NCI-H2107 treated with DMSO at 0.1 percent for 48 hours (cell line): Measurements from ENCODE around the gene RSAD2.
A peak's percentile ranks its signal among the peaks of the same experiment; 100 is the strongest.

Experiments used
- DNase-seq: peaks from one replicate; lab custom pipeline; 2025; ENCODE audit not compliant: unreplicated experiment; lab: John Stamatoyannopoulos, UW

The RSAD2 gene

DNA sequence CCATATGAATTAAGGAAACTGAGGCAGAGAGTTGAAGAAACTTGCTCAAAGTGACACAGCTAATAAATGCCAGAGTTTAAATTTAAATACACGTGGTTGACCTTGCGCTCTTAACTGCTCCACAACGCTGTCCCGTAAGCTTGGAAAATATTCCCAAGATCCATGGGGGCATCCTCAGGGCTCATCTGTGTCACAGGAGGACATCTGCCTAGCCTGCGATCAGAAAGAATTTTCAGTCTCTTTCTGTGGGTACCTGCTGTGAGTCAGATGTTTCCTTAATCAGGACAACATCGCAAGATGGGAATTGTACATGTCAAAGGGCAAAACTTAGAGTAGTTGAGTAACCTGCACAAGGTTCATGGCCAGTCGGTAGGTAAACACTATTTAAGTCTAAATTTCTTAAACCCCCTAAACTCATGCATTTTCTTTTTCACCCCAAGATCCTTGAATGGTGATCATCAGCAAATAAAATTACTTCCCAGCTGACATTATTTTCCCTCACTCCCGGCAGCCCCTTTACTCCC, 13.3 kb upstream of the RSAD2 start:
- DNase-seq, result no peak

GRCh38 chr2:6864923-6865345, 12.6 kb upstream of the RSAD2 start:
- DNase-seq, result no peak

DNA sequence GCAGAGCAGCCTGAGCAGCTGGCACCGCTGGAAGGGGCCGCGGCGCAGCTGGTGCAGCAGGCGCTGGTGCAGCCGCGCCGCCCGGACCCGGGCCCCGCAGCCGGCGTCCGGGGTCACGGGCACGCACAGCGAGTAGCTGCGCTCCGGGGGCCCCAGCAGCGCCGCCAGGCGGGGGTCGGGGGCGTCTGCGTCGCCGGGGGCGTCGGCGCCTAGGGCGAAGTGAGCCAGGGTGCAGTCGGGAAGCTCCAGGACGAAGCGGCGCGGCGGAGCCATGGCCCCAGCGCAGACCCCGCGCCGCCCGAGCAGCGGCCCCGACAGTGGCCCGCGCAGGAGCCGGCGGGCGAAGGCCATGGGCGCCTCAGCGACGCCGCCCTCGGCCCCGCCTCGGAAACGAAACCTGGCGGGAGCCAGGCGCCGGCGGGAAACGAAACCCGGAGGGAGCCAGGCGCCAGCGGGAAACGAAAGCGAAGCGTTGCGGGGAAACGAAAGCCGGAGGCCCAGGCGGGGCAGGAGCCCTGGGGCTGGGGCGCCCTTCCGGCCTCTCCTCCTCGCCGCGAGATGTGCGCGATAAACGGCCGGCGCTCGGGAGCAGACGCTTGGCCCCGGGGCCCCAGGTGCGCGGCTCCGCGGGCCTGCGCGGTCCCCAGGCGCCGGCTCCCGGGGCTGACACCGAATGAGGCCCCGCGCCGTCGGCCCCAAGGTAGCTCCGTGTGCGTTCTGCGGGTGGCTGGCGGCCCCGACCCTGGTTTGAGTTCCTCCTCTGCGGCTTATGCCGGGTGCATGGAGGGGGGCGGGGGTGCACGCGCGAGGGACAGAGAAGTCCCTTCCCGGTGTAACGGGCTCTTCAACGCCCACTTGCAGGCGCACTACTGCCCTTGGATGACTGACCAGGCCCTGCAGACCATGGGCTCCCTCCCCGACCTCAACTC, 12.0 kb upstream of the RSAD2 start, which contains the start of gene CMPK2:
TSS of gene CMPK2 (minus strand) at position 562 of the 929 bp plus-strand sequence. CDS start at position 351, 211 bp downstream.
- no peak for DNase-seq

DNA sequence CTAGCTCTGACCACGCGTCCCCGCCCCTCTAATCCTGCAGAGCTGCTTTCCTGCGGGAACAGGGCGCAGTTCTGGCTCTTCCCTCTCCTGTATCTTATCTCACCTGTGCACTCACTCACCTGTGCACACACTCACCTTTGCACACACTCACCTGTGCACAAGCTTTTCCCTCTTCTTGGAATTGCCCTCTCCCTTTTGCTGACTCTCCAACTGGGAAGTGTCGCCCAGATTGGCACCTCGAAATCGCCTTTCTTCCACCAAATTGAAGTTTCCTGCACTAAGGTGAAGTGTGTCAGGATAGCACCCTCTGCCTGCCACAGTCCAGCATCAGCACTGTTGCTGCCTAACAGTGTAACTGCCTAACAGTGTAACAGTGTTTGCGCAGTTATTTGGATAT, 11.3 kb upstream of the RSAD2 start:
- peak; percentile 47 for DNase-seq

DNA sequence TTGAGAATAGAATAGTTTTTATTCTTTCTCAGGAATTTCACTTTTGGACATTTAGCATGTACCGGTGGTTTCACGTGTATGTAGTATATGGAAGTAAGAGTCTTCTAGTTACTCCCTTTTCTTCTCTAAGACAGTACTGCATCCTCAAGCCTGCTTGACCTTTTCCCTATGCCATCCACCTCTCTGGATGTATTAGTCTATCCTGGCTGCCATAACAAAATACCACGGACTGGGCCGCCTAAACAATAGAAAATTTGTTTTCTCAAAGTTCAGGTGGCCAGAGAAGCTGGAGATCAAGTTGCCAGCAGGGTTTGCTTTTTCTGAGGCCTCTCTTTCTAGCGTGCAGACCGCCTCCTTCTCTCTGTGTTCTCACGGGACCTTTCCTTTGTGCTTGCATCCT, 10.6 kb upstream of the RSAD2 start:
- no peak for DNase-seq

GRCh38 chr2:6872394-6872793, 5.2 kb upstream of the RSAD2 start:
- DNase-seq, result no peak

DNA sequence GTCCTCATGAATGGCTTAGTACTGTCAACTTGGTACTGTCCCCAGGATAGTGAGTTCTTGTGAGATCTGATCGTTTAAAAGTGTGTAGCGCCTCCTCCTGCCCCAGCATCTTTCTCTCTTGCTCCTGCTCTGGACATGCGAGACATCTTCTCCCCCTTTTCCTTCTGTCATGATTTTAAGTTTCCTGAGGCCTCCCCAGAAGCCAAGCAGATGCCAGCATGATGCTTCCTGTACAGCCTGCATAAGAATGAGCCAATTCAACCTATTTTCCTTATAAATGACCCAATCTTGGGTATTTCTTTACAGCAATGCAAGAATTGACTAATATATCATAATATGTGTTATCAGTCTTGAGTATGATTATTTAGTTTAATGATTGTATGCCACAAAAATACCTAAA, 3.5 kb upstream of the RSAD2 start:
- DNase-seq, result no peak

DNA sequence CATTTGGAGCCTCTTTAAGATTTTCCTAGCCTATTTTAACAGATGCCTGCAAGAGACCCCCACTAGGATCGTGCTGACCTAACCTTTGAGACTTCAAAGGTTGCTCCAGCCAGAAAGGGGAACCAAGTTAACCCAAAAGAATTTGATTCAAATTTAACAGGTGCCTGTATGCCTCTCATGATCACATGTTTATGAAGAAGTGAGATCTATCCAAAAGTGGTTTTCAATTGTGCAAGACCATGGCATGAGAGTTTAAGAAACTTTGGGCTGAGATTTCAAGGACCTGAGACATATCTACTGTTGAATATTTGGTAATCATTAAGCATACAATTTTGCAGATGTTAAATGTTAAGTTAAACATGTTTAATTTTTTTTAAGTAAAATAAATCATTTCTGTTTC, 1.3 kb upstream of the RSAD2 start:
- no peak for DNase-seq

GRCh38 chr2:6878549-6878948, 972 bp downstream of the RSAD2 start:
- DNase-seq, result no peak

GRCh38 chr2:6879011-6879410, 1.4 kb downstream of the RSAD2 start:
- no peak for DNase-seq

GRCh38 chr2:6880200-6880733, 2.7 kb downstream of the RSAD2 start:
- no peak for DNase-seq

DNA sequence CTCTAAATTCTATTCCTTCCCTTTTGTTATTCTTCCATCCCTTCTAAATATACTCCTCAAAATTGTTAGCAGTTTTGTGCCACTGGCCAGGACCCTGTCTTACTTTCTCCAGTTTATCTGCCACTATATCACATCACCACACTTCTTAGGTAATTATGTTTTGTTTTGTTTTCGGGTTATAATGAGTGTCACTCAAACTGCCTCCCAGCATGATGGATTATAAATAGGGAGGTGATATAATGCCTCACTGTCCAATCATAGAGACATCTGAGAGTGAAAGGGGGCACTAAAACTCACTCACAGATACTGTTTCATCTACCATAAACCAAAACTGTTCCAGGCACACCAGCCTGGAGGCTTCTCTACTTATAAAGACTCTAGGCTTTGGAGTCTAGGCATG, 3.5 kb downstream of the RSAD2 start:
- no peak for DNase-seq

GRCh38 chr2:6881516-6881915, 3.9 kb downstream of the RSAD2 start:
- no peak for DNase-seq

GRCh38 chr2:6883448-6884122, 6.0 kb downstream of the RSAD2 start:
- no peak for DNase-seq

DNA sequence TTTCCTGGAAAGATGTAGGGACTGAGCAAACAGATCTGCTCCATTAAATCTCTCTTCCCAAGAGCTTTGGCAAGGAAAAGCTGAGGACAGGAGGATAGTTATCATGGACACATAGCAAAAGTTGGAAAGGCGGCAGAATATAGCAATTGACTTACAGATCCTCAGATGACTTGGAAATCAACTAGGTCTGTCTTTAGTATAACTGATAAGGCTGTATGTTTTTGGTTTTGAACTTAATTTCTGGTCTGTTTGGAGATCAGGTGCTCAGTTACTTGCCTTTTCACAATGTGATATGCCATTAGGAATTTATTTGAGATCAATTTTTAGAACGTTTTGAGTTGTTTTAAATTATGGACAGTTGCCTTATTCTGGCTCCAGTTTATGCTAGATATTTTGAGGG, 8.0 kb downstream of the RSAD2 start:
- no peak for DNase-seq

GRCh38 chr2:6885968-6886367, 8.4 kb downstream of the RSAD2 start:
- DNase-seq, result no peak

- DNase-seq, result no peak
Observed at GRCh38 chr2:6887751-6888192, 10.2 kb downstream of the RSAD2 start.

DNA sequence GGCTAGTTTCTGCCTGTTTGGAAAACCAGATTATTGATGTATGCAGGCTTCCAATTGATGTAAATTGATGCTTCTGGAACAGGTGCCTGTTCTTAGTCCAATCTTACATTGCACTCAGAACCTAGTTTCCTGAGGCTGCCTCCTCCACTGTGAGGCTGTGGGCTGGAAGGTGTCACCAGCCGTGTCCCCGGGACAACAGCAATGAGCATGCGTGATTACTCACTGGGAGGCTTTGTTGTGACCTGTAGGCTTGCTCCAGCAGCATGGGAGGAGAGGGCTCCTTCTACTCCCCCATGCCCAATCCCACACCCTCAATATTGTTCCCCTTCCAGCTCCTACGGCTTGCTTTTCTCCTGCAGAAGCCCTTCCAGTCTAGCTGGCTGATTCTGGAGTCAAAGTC, 11.1 kb downstream of the RSAD2 start:
- DNase-seq, result no peak

GRCh38 chr2:6893876-6894482, 16.4 kb downstream of the RSAD2 start:
- no peak for DNase-seq

DNA sequence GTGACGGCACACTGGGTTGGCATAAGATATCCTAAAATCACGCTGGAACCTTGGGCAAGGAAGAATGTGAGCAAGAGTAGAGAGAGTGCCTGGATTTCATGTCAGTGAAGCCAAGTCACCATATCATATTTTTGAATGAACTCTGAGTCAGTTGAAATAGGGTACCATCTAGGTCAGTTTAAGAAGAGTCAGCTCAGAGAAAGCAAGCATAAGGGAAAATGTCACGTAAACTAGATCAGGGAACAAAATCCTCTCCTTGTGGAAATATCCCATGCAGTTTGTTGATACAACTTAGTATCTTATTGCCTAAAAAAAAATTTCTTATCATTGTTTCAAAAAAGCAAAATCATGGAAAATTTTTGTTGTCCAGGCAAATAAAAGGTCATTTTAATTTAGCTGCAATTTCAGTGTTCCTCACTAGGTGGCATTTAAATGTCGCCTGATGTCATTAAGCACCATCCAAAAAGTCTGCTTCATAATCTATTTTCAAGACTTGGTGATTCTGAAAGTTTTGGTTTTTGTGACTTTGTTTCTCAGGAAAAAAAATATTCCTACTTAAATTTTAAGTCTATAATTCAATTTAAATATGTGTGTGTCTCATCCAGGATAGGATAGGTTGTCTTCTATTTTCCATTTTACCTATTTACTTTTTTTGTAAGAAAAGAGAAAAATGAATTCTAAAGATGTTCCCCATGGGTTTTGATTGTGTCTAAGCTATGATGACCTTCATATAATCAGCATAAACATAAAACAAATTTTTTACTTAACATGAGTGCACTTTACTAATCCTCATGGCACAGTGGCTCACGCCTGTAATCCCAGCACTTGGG, 19.6 kb downstream of the RSAD2 start:
- DNase-seq, result no peak
